GM19452 (cell line): ENCODE data around the gene CDKN2AIP.
"Not testable (repeated sequence)": the region's sequence is repeated elsewhere in the genome, so short reads cannot be mapped to it uniquely, and the experiment has no call there.

ENCODE experiments used
- ATAC-seq: cut with Tn5 transposase; IDR thresholded peaks from one replicate; pipeline ENCODE4 v1.9.1; 2021; ENCODE audit not compliant: unreplicated experiment

The CDKN2AIP gene

DNA sequence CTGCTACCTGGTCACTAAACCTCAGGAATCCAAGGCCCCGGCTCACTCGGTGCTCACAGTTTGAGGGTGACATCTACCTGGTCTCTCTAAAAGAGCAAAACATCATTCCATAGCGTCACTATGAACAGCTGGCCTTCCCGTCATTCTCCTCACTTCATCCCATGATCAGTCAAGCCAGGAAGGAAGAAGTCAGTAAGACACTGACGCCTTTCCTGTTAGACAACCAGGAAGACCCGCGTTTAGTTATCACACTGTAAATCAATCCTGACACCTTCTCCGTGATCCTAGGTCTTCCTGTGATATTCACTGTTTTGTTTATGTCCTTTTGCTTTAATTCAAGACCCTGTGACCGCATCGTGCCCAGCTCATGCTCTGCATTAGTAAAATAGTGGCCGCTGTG, 31.6 kb upstream of the CDKN2AIP start:
- no peak for ATAC-seq

DNA sequence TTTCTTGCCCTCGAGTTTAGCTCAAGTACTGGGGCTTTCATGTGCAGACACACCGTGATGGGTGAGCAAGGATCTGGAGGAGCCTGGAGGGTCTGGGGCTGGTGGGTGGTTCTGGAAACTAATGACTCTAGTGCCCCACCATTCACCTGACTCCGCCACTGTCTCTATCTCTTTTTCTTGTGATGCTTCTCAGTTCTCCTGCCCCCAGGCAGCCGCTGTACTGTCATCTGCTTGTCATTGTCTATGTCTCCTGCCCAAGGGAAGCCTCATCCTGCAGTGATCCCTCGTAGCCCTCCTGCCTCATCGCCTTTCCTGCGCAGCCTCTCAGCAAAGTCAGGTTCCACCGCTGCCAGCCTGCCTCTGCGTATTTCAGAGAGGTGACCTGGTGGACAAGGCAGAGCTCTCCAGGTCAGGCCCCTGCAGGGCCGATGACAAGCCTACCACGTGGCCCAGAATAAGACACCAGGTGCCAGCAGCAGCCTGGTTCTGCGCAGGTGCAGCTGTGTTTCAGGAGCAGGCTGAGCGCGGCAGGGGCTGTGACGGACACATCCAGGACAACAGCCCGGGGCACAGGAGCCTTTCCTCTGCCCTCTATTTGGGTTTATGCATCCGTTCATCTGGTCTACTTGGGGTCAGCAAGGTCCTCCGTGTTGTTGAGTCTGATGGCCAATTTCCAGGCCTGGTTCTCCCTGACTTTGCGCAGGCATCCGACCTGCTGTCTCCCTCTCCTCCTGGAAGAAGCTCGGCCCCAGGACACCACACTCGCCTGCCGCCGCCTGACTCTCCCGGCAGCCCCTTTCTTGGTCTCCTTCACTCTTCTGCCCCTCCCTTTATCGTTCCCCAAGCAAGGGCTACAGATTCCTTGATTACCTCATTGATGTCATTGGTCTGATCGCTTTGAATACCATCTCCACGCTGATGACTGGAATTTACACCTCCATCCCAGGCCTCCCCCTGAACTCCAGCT, 30.9 kb upstream of the CDKN2AIP start:
- ATAC-seq: no peak

DNA sequence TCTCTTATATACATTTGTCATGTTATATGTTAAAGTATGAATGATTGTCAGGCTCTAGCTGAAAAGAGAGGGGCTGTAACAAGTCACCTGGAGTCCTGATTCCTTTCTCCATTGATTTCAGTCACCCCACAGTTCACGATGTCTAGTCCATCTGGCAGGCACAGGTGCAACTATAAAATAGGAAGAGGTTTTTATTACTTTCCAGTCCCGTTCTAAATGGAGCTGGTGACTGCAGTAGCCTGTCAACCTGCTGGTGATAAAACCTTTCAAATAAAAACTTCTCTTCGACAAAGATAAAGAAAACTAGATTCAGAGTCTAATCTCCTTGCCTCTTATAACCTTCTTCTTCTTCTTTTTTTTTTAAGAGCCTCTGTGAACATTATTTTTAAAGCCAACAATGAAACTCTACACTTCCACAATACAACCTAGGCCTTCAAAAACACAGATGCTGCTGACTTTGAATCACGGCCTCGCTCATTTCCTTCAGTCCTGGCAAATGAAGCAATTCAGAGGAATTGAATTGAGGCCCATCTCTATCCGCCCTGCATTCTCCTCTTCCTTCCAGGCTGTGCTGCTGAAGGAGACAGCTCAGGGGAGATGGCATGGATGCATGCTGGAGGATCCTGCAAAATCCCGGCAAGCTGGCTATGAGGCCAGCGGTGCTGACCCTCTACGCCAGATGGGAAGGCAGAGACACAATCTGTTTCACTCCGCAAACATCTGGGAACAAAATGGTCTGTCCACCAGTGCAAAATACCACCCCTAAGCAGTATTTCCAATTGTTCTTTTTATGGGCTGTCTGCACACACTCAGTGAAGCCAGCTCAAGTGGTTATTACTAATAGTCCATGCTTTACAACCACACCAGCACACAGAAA, 27.3 kb upstream of the CDKN2AIP start:
- no peak for ATAC-seq

DNA sequence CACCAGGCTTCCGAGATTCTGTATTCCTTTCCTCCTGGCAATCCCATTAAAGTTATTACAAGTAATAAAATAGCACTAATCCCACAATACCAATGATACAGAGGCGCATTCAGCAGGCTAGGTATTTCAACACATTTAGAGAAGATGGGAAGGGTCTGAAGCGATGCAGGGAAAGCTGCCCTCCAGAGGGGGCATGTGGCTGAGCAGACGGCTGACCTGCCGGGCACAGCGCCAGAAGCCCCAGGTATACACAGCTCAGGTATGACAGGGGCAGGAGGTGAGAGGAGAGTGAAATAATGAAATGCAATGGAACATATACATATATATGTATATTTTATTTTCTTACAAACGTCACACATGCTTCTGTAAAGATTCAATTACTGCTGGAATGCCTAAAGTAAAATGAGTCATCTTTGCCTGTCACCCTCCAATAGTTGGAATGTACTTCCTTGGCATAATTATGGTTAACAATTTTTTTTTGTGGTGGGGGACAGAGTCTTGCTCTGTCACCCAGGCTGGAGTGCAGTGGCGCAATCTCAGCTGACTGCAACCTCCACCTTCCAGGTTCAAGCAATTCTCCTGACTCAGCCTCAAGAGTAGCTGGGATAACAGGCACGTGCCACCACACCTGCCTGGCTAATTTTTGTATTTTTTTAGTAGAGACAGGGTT, 21.3 kb upstream of the CDKN2AIP start:
- ATAC-seq: no peak

DNA sequence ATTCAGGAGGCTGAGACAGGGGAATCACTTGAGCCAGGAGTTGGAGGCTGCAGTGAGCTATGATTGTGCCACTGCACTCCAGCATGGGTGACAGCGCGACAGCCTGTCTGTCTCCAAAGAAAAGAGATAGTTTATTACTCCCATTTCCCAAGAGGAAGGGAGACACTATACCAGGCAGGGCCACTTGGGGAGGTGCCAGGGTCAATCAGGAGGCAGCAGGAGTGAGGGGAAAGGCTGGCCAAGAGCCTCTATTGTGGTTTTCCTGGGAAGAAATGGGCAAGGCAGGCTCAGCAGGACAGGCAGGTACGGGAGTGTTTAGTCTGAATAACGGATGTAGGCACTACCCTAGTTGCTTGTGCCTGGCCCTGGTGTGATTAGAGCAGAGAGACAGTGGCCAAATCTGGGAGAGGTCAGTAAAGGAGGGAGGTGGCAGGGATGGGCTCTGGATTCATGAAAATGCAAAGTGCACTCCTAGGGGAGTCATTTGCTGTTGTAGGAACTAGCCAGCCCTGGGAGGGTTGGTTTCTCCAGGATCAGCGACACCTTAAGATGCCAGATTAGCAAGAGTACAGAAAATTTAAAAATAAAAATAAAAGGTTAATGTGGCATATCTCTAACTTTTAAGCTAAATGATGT, 20.2 kb upstream of the CDKN2AIP start:
- ATAC-seq: no peak

DNA sequence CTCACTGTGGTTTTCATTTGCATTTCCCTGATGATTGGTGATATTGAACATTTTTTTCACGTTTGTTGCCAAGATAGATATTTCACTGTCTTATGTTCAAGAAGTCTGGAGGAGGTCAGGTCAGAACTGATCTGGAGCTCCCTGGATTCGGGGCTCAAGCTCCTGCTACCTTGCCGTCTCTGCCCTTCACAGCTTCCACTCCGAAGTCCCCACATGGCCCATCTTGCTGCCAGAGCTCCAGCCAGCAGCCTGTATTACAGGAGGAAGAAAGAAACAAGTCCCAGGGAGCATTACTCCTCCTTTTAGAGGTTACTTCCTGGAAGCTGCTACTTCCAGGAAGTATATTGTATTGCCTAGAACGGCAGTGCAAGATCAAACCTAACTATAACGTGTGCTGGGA, 17.9 kb upstream of the CDKN2AIP start:
- no peak for ATAC-seq

DNA sequence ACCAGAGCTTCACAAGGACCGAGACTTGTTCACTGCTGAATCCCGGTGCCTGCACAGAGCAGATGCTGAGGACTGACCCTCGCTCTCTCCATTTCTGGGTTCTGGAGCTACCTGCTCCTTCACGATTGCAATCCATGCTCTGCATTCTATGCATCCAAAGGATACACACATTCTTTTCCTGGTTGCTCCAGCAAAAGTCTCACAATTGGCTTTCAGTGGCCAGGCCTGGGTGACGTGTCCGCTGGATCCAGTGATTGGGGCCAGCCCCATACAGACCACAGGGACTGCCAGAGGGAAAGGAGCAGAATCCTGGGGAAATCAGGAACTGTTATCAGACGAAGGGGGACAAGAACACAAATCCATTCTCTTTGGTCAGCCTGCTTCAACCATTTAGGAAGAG, 14.9 kb upstream of the CDKN2AIP start:
- ATAC-seq: no peak

DNA sequence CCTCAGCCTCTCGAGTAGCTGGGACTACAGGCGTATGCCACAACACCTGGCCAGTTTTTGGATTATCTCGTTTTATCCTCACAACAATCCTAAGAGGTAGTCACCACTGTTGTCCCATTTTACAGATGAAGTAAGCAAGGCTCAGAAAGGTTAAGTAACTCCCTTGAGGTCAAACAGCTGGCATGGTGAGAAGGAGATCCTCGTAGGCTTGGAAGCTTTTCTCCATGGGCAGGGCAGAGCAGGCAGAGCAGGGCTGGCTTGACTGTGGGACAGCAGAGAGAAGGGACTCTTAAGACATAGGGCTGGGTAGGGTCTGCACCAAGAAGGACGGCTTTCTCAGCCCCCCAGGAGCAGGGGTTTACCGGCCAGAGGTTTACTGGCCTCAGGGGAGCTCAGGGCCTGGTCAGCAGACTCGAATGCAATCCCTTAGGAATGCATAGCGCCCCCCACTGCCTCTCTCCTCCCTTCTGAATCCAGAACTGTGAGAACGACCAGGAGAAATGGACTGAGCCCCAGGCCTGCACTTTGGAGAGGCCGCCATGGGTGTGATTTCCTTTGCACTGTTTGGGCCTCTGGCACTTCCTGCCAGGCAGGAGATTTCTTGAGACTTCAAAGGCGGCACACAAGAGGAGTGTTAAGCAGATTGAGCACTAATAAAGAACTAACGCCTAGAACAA, 14.0 kb upstream of the CDKN2AIP start:
- no peak for ATAC-seq

DNA sequence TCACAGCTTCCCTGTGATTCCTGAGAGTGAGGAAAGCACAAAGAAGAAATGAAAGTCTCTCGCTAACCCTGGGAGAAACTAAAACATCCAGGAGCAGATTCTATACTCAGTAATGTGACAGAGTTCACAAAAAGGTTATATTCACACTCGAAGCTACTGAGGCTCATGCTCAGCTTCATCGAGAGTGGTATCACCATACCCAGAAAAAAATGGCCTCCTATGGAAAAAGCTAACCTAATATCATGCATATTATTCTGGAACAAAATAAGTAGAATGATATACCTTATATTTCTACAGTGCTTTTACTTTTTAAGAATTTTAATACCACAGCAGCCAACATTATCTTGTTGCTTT, 13.5 kb upstream of the CDKN2AIP start:
- ATAC-seq: no peak

DNA sequence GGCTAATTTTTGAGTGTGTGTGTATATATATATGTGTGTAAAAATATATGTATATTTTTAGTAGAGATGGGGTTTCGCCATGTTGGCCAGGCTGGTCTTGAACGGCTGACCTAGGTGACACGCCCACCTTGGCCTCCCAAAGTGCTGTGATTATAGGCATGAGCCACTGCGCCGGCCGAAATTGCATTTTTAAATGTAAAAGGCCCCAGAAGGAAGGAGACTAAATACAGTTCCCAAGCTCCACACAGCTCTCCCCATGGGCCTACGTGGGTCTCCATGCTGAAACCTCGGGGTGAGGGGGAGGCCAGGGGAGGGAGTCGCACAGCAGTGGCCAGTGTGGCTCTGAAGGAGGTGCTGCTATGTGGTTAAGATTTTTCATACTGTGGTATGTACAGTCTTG, 12.8 kb upstream of the CDKN2AIP start:
- no peak for ATAC-seq

DNA sequence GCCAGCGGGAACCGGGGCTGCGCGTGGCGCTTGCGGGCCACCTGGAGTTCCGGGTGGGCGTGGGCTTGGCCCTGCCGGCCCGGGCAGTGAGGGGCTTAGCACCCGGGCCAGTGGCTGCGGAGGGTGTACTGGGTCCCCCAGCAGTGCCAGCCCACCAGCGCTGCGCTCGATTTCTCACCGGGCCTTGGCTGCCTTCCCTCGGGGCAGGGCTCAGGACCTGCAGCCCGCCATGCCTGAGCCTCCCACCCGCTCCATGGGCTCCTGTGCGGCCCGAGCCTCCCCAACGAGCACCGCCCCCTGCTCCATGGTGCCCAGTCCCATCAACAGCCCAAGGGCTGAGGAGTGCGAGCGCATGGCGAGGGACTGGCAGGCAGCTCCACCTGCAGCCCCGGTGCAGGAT, 11.3 kb upstream of the CDKN2AIP start:
- ATAC-seq: not testable (repeated sequence)

DNA sequence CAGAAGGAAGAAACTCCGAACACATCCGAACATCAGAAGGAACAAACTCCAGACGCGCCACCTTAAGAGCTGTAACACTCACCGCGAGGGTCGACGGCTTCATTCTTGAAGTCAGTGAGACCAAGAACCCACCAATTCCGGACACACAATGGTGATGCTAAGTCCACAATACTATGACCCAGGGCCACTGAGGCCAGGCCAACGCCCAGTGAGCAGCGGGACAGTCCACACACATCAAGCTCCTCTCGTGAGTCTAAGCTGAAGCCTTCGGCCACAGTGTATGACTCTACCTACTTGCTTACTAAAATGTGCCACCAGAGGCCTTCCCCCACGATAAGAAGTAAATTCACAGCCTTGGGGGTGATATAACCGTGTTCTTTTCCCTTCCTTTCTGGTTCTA, 10.2 kb upstream of the CDKN2AIP start:
- ATAC-seq: no peak

DNA sequence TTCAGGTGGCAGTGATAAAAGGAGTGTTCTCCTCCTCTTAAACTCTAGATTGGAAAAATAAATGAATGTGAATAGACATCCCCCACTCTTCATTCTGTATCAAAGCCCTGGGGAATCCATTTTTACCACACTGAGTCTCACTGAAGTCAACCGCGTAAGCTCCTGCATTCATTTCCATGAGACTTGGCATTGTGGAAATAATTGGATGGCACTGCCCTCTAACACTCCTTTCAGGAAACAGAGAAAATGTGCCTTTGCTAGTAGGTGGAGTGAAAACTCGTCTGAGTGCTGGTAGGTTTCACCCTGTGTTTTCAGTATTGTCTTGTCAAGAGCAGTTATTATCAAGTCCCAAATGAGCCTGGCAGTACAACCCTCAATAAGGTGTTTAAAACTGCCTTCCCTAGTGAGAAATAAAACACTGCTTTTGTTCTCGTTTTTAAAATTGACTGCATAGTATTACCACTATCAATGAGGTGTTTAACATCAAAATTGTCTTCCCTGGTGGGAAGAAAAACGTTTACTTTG, 9.7 kb upstream of the CDKN2AIP start:
- no peak for ATAC-seq

DNA sequence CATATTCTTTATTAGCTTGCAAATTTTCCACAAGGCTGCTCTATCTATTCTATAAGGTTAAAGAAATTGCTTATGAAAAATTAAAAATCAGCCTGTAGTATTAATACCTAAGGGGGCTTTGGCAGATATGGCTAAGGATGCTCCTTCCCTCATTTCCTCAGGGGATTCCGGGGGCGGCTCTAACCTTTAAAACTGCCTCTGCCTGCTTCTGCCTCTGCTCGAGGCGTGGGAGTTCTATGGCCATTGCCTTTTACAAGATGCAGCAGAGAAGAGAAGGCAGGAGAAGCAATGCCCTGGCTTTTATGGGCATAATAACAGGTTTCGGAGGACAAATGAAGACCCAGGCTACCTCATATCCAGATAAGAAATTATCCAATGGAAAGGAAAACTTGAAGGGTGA, 8.6 kb upstream of the CDKN2AIP start:
- ATAC-seq: no peak

DNA sequence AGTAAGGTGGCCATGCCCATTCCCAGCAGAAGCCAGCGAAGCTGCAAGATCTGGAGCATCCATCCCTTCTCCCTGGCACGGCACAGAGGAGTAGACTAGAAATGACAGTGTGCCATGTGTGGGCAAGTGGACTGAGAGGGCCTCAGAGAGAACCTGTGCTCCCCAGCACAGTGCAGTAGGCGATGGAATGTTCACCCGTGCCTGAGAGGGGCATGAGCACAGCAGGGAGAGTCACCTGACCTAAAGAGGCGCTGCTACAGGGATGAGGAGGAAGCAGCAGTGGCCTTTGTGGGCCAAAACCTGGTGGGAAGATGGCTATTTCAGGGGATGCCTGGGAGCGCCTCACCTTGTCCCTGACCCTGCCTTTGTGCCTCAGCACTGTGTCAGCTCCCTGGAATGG, 8.0 kb upstream of the CDKN2AIP start:
- ATAC-seq: no peak

DNA sequence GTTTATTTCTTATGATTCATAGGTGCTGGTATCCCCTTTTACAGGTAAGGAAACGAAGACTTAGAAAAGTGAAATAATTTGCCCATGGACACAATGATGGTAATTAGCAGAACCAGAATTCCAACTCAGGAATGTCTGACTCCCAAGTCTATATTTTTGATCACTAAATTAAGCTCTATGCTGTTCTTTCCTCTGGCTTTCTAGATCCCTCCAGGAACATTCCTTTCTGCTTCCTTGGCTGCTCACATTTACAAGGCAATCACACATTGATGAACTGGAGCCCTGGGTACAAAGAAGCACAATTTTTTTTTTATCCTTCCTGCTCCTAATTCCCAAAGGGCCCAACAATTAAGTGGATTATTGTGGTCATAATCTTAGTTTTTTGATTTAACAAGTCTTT, 7.0 kb upstream of the CDKN2AIP start:
- no peak for ATAC-seq

DNA sequence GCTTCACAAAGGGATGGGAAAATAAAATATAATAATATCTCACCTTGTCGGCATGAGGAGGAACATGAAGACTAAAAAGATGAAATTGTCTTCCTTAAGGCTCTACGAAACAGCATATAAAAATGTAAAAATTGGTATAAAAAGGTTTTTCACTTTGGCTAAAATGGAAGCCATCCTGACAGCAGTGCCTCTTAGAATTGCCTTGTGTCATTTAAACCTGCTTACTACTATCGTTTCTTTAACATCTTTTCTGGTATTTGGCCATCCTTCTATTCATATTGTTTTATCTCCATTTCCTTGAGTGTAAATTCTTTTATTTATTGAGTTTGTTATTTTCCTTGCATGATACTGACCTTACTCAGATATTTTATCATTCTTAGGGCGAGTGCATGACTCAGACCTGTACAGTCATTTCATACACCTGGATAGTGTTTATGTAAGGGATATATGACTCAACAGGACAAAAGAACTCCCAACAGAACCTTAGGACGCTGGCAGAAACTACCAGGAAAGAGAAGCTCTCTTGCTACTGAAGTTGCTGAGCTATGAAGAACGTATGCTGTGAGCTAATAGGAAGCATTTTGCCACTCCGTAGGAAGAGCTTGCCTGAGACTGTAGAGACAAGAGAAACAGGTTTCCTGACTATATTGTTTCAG, 5.8 kb upstream of the CDKN2AIP start:
- ATAC-seq: no peak

DNA sequence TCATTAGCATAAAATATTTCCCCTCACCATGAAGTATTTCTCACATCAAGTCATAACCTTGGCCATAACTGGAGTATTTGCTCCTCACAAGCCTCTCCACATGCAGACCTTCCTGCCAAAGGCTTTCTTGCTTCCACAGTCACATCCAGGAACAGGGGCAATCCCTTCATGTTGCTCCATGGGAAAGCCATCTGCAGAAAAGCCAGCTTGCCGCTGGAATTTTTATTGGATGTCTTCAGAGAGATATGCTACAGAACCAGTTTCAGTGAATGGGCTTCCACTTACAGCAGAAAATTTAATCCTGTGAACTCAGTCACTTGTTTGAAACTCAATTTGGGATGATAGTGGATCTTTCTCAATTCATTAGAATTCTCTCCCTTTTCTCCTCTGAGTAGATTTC, 3.2 kb upstream of the CDKN2AIP start:
- no peak for ATAC-seq

DNA sequence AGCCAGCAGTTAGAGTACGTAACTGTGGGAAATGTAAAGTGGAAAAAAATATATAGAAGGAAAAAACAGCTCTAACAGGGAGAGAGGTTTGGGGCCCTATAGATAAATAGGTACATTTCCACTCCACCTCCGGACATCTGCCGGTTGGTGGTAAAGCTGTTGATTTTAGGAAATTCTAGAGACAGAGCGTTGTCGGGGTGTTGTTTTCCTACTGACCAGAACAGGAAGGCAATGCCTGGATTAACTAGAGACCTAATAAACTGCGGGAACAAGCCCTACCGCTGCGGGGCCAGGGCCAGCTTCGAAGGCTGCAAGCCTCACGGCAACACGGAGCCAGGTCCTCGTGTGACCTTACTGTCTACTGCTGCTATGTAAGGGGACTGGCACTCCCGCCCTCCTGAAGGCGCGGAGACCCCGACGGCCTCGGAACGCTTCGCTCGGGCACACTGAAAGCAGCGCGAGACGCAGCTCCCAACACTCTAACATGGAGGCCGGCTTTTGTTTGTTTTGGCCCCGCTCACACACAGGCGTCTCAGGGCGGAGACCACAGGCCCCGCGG, 702 bp upstream of the CDKN2AIP start:
- no peak for ATAC-seq

DNA sequence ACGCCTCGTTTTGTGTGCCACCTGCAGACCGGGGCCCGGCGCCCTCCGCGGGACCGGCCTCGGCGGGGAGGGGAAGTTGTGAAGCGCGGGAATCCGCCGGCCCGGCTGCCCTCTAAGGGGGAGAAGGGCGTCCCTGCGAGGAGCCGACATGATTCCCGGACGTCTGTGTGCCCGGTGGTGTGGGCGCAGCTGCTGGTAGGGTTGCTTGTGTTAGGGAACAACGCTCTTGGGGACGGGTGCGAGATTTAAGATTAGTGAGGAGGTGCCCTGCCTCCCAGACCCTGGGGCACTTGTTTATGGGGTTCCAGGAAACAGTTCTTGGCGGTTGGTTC, 627 bp downstream of the CDKN2AIP start:
- peak; percentile 19 for ATAC-seq
